HEK293 (cell line): Measurements from ENCODE around the gene CDHR4.

Experiments used
- CTCF ChIA-PET: fragments of 350-600 bp; formaldehyde crosslinking; extraction: SDS; loops from one replicate; lab custom pipeline; 2021; ENCODE audit warnings: antibody characterized with exemption; lab: Yijun Ruan, JAX
- POLR2A ChIA-PET: fragments of 300-600 bp; formaldehyde crosslinking; extraction: SDS; loops from one replicate; lab custom pipeline; 2020; ENCODE audit warnings: antibody characterized with exemption, inconsistent platforms; lab: Yijun Ruan, JAX
- H3K27ac ChIP-seq: fragments of 200-500 bp; sonication (Bioruptor generic); 2 replicates; pipeline ENCODE4 v1.5.1; 2014; ENCODE audit warnings: low read depth, low read length, control low read depth, inconsistent platforms; ENCODE audit errors: extremely low read depth
- H3K36me3 ChIP-seq, 2 experiments: fragments of 200-500 bp in 1 of 2; sonication (Bioruptor generic) in 1 of 2; 1 replicate in 1 of 2; 2 replicates in 1 of 2; pipeline ENCODE4 v1.5.1; 2014 to 2017; ENCODE audit warnings: inconsistent platforms in 2 of 2, low read length in 2 of 2; ENCODE audit not compliant: control insufficient read depth in 2 of 2, insufficient read depth in 1 of 2
- H3K4me1 ChIP-seq: fragments of 200-500 bp; sonication (Bioruptor generic); 2 replicates; pipeline ENCODE4 v1.5.1; 2014; ENCODE audit warnings: mild to moderate bottlenecking, low read length, inconsistent platforms; ENCODE audit not compliant: control insufficient read depth, insufficient read depth
- H3K4me3 ChIP-seq: 2 replicates; pipeline ENCODE4 v1.5.1; 2011; ENCODE audit warnings: low read depth, mild to moderate bottlenecking, control low read depth, low read length, moderate library complexity
- H3K9me3 ChIP-seq: fragments of 200-500 bp; sonication (Bioruptor generic); 2 replicates; pipeline ENCODE4 v1.5.1; 2014; ENCODE audit warnings: low read depth, low read length, inconsistent platforms; ENCODE audit not compliant: control insufficient read depth, insufficient read depth
- EGR2 ChIP-seq: fragments of 450-650 bp; formaldehyde crosslinking; IDR thresholded peaks from 2 replicates; pipeline ENCODE4 v1.5.1; 2016; ENCODE audit warnings: low read depth, missing biosample characterization, missing genetic modification characterization
- HOXA7 ChIP-seq: sonication (generic); formaldehyde crosslinking; IDR thresholded peaks from 2 replicates; pipeline ENCODE4 v1.8.1; 2022; ENCODE audit warnings: missing genetic modification reagents, borderline replicate concordance
- INSM2 ChIP-seq: fragments of 450-650 bp; formaldehyde crosslinking; IDR thresholded peaks from 2 replicates; pipeline ENCODE4 v1.5.1; 2016; ENCODE audit warnings: missing biosample characterization, missing genetic modification characterization
- KLF9 ChIP-seq: fragments of 450-650 bp; formaldehyde crosslinking; IDR thresholded peaks from 2 replicates; pipeline ENCODE4 v1.5.1; 2016; ENCODE audit warnings: missing biosample characterization, missing genetic modification characterization, low read depth
- ZBTB48 ChIP-seq: fragments of 450-650 bp; formaldehyde crosslinking; IDR thresholded peaks from 2 replicates; pipeline ENCODE4 v1.5.1; 2016; ENCODE audit warnings: missing biosample characterization, missing genetic modification characterization
- ZFHX2 ChIP-seq: fragments of 450-650 bp; formaldehyde crosslinking; conservative IDR thresholded peaks from 2 replicates; pipeline ENCODE4 v1.5.1; 2016; ENCODE audit warnings: missing biosample characterization, missing genetic modification characterization
- ZFP3 ChIP-seq: fragments of 450-650 bp; formaldehyde crosslinking; IDR thresholded peaks from 2 replicates; pipeline ENCODE4 v1.5.1; 2016; ENCODE audit warnings: low read depth, missing biosample characterization, missing genetic modification characterization
- ZFP69B ChIP-seq: fragments of 450-650 bp; formaldehyde crosslinking; IDR thresholded peaks from 2 replicates; pipeline ENCODE4 v1.5.1; 2016; ENCODE audit warnings: missing biosample characterization, missing genetic modification characterization
- ZNF155 ChIP-seq: fragments of 450-650 bp; formaldehyde crosslinking; IDR thresholded peaks from 2 replicates; pipeline ENCODE4 v1.5.1; 2016; ENCODE audit warnings: missing biosample characterization, missing genetic modification characterization
- ZNF184 ChIP-seq: fragments of 450-650 bp; IDR thresholded peaks from 2 replicates; pipeline ENCODE4 v1.5.1; 2018; ENCODE audit warnings: missing biosample characterization, mild to moderate bottlenecking, missing genetic modification characterization
- ZNF248 ChIP-seq: fragments of 450-650 bp; formaldehyde crosslinking; IDR thresholded peaks from 2 replicates; pipeline ENCODE4 v1.5.1; 2017; ENCODE audit warnings: missing biosample characterization, missing genetic modification characterization
- ZNF335 ChIP-seq: fragments of 450-650 bp; formaldehyde crosslinking; conservative IDR thresholded peaks from 2 replicates; pipeline ENCODE4 v1.5.1; 2016; ENCODE audit warnings: missing biosample characterization, missing genetic modification characterization
- ZNF37A ChIP-seq: fragments of 450-650 bp; IDR thresholded peaks from 2 replicates; pipeline ENCODE4 v1.5.1; 2018; ENCODE audit warnings: missing biosample characterization, missing genetic modification characterization
- ZNF510 ChIP-seq: fragments of 450-650 bp; formaldehyde crosslinking; IDR thresholded peaks from 2 replicates; pipeline ENCODE4 v1.5.1; 2018; ENCODE audit warnings: mild to moderate bottlenecking, missing genetic modification characterization, missing biosample characterization; ENCODE audit not compliant: insufficient replicate concordance
- ZNF555 ChIP-seq: fragments of 450-650 bp; formaldehyde crosslinking; conservative IDR thresholded peaks from 2 replicates; pipeline ENCODE4 v1.5.1; 2017; ENCODE audit warnings: missing biosample characterization, mild to moderate bottlenecking, missing genetic modification characterization, inconsistent platforms
- ZNF571 ChIP-seq: fragments of 450-650 bp; formaldehyde crosslinking; IDR thresholded peaks from 2 replicates; pipeline ENCODE4 v1.5.0; 2017; ENCODE audit warnings: missing biosample characterization, missing genetic modification characterization
- ZNF626 ChIP-seq: fragments of 450-650 bp; sonication (Bioruptor Pico); formaldehyde crosslinking; IDR thresholded peaks from 2 replicates; pipeline ENCODE4 v1.5.1; 2018; ENCODE audit warnings: missing biosample characterization, missing genetic modification characterization, inconsistent platforms
- ZNF629 ChIP-seq: fragments of 450-650 bp; formaldehyde crosslinking; IDR thresholded peaks from 2 replicates; pipeline ENCODE4 v1.5.1; 2017; ENCODE audit warnings: missing biosample characterization, missing genetic modification characterization
- ZNF747 ChIP-seq: fragments of 450-650 bp; formaldehyde crosslinking; IDR thresholded peaks from 2 replicates; pipeline ENCODE4 v1.5.1; 2016; ENCODE audit warnings: missing biosample characterization, missing genetic modification characterization
- TF ChIP-seq, protein P1 (sequence below): fragments of 450-650 bp; formaldehyde crosslinking; IDR thresholded peaks from 2 replicates; pipeline ENCODE4 v1.5.1; 2016; ENCODE audit warnings: missing biosample characterization, missing genetic modification characterization

CDHR4 gene

GRCh38 chr3:49799105-49799504 is 568 bp downstream of the CDHR4 start:
- Histone ChIP-seq H3K27ac (no peak overlapping the region), H3K4me3 (no peak overlapping the region), H3K36me3 (no peaks in the 10 kb centered on the region), H3K9me3 (no peaks in the 10 kb centered on the region), H3K4me1 (no peaks in the 10 kb centered on the region)
- TF ChIP-seq ZNF155 (tag by site-specific recombination) = no peak
- TF ChIP-seq ZNF747 (tag by site-specific recombination) = no peak
- peak; percentile 90 for TF ChIP-seq EGR2 (tag by site-specific recombination)
- TF ChIP-seq INSM2 (tag by site-specific recombination) = no peak
- no peak for TF ChIP-seq ZNF571
- no peak for TF ChIP-seq ZNF626 (tag by site-specific recombination)
- no peak for TF ChIP-seq ZNF555 (tag by site-specific recombination)
- TF ChIP-seq ZFP69B (tag by site-specific recombination) = no peak
- TF ChIP-seq ZFHX2 (tag by site-specific recombination) = peak; percentile 95
- TF ChIP-seq ZNF335 (tag by site-specific recombination) = no peak
- TF ChIP-seq, protein P1, sequence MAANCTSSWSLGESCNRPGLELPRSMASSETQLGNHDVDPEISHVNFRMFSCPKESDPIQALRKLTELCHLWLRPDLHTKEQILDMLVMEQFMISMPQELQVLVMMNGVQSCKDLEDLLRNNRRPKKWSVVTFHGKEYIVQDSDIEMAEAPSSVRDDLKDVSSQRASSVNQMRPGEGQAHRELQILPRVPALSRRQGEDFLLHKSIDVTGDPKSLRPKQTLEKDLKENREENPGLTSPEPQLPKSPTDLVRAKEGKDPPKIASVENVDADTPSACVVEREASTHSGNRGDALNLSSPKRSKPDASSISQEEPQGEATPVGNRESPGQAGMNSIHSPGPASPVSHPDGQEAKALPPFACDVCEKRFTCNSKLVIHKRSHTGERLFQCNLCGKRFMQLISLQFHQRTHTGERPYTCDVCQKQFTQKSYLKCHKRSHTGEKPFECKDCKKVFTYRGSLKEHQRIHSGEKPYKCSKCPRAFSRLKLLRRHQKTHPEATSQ (tag by site-specific recombination) = no peak
- no peak for TF ChIP-seq ZBTB48 (tag by site-specific recombination)
- TF ChIP-seq ZNF629 = no peak
- no peak for TF ChIP-seq ZNF510 (tag by site-specific recombination)
- no peak for TF ChIP-seq ZFP3 (tag by site-specific recombination)
- TF ChIP-seq KLF9 (tag by site-specific recombination) = no peak
- ChIA-PET CTCF (interaction anchor here (0.6 kb wide), 2 partner anchors 13 to 373 kb away, joined by 3 read pairs; no protein-coding TSS in a partner anchor), POLR2A (interaction anchor here (1.4 kb wide), 1 partner anchor 13 kb away, joined by 3 read pairs; the partner anchor contains the start of gene IP6K1)

DNA sequence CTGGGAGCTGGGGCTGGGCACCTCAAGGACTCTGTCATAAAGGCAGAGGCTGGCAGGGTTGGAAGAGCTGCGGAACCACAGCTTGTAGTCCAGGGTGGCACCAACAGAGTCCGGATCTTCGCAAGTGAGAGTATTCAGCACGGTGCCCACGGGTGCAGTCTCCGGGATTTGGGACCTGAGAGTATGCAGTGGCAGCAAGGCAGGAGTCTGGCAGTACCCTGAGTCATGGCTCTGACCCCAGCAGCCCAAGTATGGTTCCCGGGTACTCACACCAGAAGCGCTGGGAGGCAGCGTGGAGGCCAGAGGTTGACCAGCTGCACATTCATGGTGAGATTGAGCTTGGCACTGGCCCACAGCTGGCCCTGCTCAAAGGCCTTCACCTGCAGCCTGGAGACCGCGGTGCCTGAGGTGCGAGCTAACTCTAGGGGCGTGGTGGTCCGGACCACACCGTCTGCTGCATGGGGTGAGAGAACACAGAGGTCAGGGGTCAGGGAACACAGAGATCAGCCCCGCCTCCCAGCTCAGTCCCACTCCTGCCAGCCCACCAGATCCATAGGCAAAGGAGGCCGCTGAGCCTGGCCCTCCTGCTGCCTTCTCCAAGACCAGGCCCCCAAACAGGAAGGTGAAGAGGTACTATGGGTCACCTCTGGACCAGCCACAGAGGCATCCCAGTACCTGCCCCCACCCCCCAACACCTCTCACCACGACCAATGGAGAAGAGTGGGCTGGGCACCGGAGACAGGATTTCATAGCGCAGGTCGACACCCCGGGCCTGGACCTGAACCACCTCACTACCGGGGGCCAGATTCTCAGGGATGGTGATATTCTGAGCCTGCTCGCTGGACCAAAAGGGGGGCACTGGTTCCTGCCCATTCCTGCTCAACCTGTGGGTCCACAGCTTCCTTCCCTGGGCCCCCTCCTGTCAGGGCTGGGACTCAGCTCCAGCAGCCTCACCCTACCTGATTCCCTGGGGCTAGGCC is 4.5 kb downstream of the CDHR4 start:
- Histone ChIP-seq H3K36me3 (no peaks in the 10 kb centered on the region), H3K4me3 (no peak overlapping the region), H3K4me1 (no peaks in the 10 kb centered on the region), H3K9me3 (no peaks in the 10 kb centered on the region)
- POLR2A ChIA-PET = interaction anchor here (0.6 to 1.0 kb wide), 3 partner anchors 9 to 163 kb away, joined by 3 to 4 read pairs (median 3); partner anchors contain the start of gene IP6K1
- no peak for TF ChIP-seq ZNF37A (tag by site-specific recombination)
- no peak for TF ChIP-seq ZNF248
- no peak for TF ChIP-seq HOXA7 (CRISPR knock-in tag)
- TF ChIP-seq ZNF184 = no peak
- TF ChIP-seq, all 188 proteins: peak for 0
- H3K27ac ChIP-seq = no peak overlapping the region
- CTCF ChIA-PET = interaction anchor here (0.6 kb wide), 1 partner anchor 44 kb away, joined by 3 read pairs; no protein-coding TSS in a partner anchor
